GM21529 (cell line): ENCODE measurements around the gene ITGB4.

Source experiments
- ATAC-seq: cut with Tn5 transposase; IDR thresholded peaks from one replicate; pipeline ENCODE4 v1.9.1; 2021; ENCODE audit not compliant: unreplicated experiment

Gene ITGB4

DNA sequence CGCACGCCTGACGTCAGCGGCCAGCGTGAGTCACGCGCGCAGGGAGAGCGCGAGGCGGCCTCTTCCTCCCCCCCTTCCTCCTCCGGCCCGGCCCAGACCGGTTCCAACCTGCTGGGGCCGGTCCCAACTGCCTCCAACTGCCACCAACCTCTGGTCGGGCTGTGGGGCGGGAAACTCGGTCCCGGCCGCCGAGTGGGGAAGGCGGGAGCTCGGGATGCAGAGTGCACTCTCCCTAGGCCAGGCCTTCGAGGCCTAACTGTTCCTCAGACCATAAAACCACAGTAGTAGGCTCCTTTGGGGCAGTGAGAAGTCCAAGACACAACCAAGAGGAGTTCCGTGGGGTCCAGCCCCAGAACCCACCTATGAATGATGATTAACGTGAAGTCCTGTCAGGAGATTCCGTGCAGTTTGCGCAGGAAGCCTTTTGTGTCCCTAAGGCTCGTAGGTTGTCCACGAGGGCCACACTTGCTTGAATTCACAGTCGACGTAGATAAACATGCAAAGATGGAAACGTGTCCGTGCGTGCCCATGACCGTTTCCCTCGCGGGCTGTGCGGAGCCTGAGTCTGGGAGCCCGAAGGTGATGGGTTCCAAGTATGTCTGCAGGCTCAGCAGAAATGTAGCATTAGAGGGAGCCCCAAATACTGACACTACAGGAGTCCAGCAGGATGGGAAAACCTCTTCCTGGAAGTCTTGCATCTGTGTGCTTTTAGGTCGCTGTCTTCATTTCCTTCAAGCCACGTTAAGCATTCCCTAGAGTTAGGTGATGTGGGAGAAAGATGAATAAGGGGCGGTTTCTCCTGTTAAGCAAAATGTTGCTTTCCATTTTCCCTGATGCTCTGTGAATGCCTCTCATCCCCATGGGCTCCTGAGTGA, 64.0 kb downstream of the ITGB4 start:
- peak; percentile 40 for ATAC-seq

DNA sequence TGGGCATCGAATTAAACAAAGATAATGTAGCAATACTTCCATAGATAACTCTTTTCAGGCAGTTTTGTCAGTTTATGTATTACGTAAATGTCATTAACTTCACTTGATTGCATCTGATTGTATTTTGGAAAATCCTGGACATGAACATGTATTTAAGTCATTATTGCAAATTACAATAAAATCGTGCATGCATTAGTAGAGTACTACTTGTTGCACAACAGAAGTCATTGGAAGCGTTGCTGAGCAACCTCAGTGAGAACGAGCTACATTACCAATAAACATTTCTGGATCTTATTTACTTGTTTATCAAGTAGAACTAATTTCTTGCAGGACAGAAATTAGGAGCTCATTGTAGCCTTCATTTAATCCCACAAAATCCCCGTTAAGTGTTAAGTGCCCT, 70.0 kb downstream of the ITGB4 start:
- ATAC-seq, result no peak

DNA sequence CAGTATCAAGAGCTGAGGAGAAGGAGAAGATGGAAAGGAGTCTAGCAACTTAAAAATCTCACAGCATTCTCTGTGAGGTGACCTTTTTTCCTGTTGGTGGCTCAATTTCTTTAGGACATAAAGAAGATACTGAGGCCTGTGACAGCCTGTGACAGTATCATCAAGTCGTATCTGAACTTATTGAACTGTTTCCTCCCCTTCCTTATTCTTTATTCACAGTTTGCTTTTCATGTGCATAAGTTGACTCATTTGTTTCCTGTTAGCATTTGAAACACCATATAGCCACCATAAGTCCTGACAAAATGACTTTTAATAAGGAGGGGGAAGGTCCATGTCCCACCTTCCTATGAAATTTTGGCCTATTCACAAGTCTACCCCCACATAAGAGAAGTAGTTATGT, 72.2 kb downstream of the ITGB4 start:
- no peak for ATAC-seq

DNA sequence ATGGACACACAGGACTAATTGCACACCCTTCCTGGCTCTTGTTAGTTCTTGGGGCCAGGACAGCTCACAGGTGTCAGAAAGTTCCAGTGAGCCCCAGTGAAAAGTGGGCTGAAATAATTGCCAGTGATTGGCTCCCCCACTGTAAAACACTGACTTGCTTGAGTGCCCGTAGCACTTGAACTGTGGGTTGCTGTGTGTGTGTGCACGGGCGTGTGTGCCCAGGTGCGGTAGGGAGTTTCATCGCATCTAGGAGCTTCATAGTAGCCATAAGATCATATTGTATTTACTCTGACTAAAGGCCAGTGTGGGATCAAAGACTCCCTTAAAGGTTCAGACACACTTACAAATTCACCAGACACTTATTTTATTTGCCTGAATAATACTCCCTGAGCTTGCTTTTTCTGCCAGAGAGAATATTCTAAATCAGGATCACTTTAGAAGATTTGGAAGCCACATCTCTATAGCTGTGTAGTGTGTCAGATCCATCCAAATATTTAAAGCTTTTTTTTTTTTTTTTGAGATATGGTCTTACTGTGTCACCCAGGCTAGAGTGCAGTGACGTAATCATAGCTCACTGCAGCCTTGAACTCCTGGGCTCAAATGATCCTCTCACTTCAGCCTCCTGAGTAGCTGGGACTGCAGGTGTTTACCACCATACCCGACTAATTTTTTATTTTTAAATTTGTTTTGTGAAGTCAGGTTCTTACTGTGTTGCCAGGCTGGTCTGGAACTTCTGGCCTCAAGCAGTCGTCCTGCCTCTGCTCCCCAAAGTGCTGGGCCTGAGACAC, 74.8 kb downstream of the ITGB4 start:
- ATAC-seq, result no peak

DNA sequence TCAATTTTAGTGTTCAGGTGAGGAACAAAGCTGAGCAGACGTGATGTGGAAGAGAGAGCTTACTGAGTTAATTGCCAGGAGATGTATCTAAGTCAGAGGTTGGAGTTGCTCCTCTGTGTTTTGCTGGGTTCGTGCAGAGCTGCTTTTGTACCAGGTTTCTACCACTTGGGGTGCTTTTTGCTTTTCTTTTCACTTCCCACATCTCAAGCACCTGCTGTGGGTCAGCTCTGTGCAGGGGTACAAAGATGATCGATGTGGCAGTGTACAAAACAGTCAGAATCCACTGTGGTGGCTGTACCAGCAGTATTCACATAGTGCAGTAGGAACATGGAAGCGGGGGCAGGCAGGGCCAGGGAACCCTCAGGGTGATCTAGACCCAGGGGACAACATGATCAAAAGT, 78.1 kb downstream of the ITGB4 start:
- ATAC-seq, result no peak

DNA sequence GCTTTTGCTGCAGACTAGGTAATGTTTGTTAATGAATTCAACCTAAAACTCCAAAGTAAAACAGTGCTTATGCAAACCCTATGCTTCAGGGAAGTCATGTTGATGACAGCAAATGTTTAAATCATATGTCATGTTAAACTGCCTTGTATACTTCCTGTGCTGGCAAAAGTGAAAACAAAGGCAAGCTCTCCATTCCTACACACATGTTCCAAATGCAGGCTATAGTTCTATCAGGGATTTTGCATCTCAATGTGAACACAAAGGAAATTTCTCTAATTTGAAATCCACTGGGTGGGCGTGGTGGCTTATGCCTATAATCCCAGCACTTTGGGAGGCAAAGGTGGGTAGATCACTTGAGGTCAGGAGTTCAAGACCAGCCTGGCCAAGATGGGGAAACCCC, 82.6 kb downstream of the ITGB4 start:
- no peak for ATAC-seq

DNA sequence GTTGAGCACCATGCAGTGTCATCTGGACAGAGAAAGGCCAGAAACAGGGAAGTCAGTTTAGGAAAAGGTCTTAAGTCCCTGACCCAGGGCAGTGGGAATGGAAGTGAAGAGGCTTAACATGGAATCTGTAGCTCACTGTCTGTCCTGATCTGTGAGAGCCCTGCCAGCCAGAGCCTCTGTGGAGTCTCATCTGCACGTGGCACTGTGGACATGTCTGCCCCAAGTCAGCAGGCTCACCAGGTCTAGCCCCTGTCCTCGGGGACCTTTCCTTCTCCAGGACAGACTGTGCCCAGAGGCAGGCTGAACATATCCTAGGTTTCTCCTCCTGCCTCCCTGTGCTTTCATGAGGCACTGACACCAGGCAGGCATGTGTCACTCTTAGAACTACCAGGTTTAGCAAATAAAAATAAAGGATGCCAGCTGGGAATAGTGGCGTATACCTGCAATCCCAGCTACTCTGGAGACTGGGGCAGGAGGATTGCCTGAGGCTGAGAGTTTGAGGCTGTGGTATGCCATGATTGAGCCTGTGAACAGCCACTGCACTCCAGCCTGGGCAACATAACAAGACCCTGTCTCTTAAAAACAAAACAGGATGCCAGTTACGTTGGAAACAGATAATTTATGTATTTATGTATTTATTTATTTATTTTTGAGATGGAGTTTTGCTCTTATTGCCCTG, 85.7 kb downstream of the ITGB4 start:
- no peak for ATAC-seq
